ENCODE measurements around the gene HIRA. TPM values are rescaled to one million over a fixed set of nuclear protein-coding genes. Genes with fewer than 3 reads are reported as not detected.
A peak's percentile ranks its signal among the peaks of the same experiment; 100 is the strongest.

The HIRA gene
- total and polyA plus RNA-seq, 9 of the 15 experiments (the other 6 are each of a cell fraction or from before 2014, with no cell fraction given): 0.96 to 132 (median 58.4) TPM

DNA sequence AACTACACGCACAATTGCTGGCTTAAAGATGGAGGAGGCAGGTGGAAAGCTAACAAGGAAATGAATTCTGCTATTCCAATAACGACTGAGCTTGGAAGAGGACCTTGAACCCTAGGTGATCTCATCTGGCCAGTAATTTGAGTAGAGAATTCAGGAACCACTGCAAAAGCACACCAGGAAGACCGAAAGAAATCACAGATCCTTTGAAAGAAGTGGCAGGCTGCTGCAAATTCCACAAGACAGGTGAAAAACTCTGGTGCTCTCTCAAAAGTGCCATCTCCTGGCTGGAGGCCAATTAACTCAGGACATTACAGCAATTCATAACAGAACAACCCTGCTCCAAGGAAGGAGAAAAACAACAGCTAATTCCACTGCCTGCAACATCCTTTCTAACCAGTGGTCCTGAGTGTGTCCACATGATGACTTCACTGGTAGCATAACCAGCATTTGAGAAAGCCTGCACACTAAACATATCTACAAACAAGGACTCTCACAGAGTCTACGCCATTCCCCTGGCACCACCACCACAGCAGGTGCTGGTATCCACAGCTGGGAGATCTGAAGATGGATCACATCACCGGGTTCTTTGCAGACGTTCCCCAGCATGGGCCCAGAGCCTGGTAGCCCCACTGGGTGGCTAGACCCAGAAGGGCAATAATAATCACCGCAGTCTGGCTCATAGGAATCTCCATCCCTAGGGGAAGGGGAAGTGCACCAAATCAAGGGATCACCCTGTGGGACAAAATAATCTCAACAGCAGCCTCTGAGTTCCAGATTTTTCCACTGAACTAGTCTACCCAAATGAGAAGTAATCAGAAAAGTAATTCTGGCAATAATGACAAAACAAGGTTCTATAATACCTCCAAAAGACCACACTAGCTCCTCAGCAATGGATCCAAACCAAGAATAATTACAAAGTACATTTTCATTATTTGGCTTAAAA lies 95.1 kb downstream of the HIRA start (continued):
- TF ChIP-seq MGA (IDR thresholded peaks at IDR 0.05) (no peak), ETV6 (IDR thresholded peaks at IDR 0.05; ENCODE audit: borderline replicate concordance in 1 of 2, low read depth in 2 of 2, low read length in 1 of 2) (no peak), ETV6 (CRISPR knock-in tag; IDR thresholded peaks at IDR 0.05; ENCODE audit: borderline replicate concordance) (peak; percentile 83; the same call in 1 of the 2 replicates), USF2 (CRISPR knock-in tag; IDR thresholded peaks at IDR 0.05) (0 out of 2 replicates have a peak, but pooled peaks have one; percentile 6), ZNF174 (CRISPR knock-in tag; IDR thresholded peaks at IDR 0.05) (no peak), POLR2AphosphoS2 (IDR thresholded peaks at IDR 0.05; ENCODE audit: low read length) (no peak), ZNF3 (CRISPR knock-in tag; IDR thresholded peaks at IDR 0.05) (no peak), PRMT5 (CRISPR knock-in tag; IDR thresholded peaks at IDR 0.05) (0 out of 2 replicates have a peak, but pooled peaks have one; percentile 17), ELK3 (CRISPR knock-in tag; IDR thresholded peaks at IDR 0.05) (no peak), ZBTB1 (CRISPR knock-in tag; IDR thresholded peaks at IDR 0.05; ENCODE audit: borderline replicate concordance, low read depth) (0 out of 2 replicates have a peak, but pooled peaks have one; percentile 25)
- TF ChIP-seq, protein P1, sequence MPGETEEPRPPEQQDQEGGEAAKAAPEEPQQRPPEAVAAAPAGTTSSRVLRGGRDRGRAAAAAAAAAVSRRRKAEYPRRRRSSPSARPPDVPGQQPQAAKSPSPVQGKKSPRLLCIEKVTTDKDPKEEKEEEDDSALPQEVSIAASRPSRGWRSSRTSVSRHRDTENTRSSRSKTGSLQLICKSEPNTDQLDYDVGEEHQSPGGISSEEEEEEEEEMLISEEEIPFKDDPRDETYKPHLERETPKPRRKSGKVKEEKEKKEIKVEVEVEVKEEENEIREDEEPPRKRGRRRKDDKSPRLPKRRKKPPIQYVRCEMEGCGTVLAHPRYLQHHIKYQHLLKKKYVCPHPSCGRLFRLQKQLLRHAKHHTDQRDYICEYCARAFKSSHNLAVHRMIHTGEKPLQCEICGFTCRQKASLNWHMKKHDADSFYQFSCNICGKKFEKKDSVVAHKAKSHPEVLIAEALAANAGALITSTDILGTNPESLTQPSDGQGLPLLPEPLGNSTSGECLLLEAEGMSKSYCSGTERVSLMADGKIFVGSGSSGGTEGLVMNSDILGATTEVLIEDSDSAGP (CRISPR knock-in tag; IDR thresholded peaks at IDR 0.05): no peak
